ENCODE results near the gene DSCAM.

Gene DSCAM

GRCh38 chr21:40723317-40723716 is 123.6 kb downstream of the DSCAM start:
- no peak for TF ChIP-seq FOXP2 (optimal IDR thresholded peaks at IDR 0.05; ENCODE audit: borderline replicate concordance, extremely low read depth, extremely low read length, insufficient read depth)
- TF ChIP-seq SIN3A (IDR thresholded peaks at IDR 0.05; ENCODE audit: borderline replicate concordance, insufficient read depth, low read length), result no peak
- no peak for TF ChIP-seq REST (IDR thresholded peaks at IDR 0.05; ENCODE audit: insufficient read depth in 1 of 2, low read depth in 2 of 2, low read length in 2 of 2)
- no peak for TF ChIP-seq POLR2AphosphoS5 (IDR thresholded peaks at IDR 0.05; ENCODE audit: low read depth, low read length)
- no peak for TF ChIP-seq TAF1 (IDR thresholded peaks at IDR 0.05; ENCODE audit: borderline replicate concordance, insufficient read depth, low read length)

- TF ChIP-seq POLR2AphosphoS5 (IDR thresholded peaks at IDR 0.05; ENCODE audit: low read depth, low read length) (no peak), REST (IDR thresholded peaks at IDR 0.05; ENCODE audit: insufficient read depth in 1 of 2, low read depth in 2 of 2, low read length in 2 of 2) (no peak), SIN3A (IDR thresholded peaks at IDR 0.05; ENCODE audit: borderline replicate concordance, insufficient read depth, low read length) (no peak), TAF1 (IDR thresholded peaks at IDR 0.05; ENCODE audit: borderline replicate concordance, insufficient read depth, low read length) (no peak), FOXP2 (optimal IDR thresholded peaks at IDR 0.05; ENCODE audit: borderline replicate concordance, extremely low read depth, extremely low read length, insufficient read depth) (no peak)
Measured at GRCh38 chr21:40719615-40720014, 127.3 kb downstream of the DSCAM start.

- TF ChIP-seq TAF1 (IDR thresholded peaks at IDR 0.05; ENCODE audit: borderline replicate concordance, insufficient read depth, low read length), result no peak
- no peak for TF ChIP-seq FOXP2 (optimal IDR thresholded peaks at IDR 0.05; ENCODE audit: borderline replicate concordance, extremely low read depth, extremely low read length, insufficient read depth)
- TF ChIP-seq POLR2AphosphoS5 (IDR thresholded peaks at IDR 0.05; ENCODE audit: low read depth, low read length), result no peak
- TF ChIP-seq SIN3A (IDR thresholded peaks at IDR 0.05; ENCODE audit: borderline replicate concordance, insufficient read depth, low read length), result no peak
- no peak for TF ChIP-seq REST (IDR thresholded peaks at IDR 0.05; ENCODE audit: insufficient read depth in 1 of 2, low read depth in 2 of 2, low read length in 2 of 2)
Measured at GRCh38 chr21:40717028-40717427, 129.9 kb downstream of the DSCAM start.

- TF ChIP-seq POLR2AphosphoS5 (IDR thresholded peaks at IDR 0.05; ENCODE audit: low read depth, low read length) (no peak), FOXP2 (optimal IDR thresholded peaks at IDR 0.05; ENCODE audit: borderline replicate concordance, extremely low read depth, extremely low read length, insufficient read depth) (no peak), TAF1 (IDR thresholded peaks at IDR 0.05; ENCODE audit: borderline replicate concordance, insufficient read depth, low read length) (no peak), SIN3A (IDR thresholded peaks at IDR 0.05; ENCODE audit: borderline replicate concordance, insufficient read depth, low read length) (no peak), REST (IDR thresholded peaks at IDR 0.05; ENCODE audit: insufficient read depth in 1 of 2, low read depth in 2 of 2, low read length in 2 of 2) (no peak)
Measured at GRCh38 chr21:40714536-40714935, 132.4 kb downstream of the DSCAM start.

Data from PFSK-1 (cell line).